OCI-LY7 (cell line): ENCODE data around the gene OSBP2. TPM values are rescaled to one million over a fixed set of nuclear protein-coding genes. Genes with fewer than 3 reads are reported as not detected.

Experiments used
- BruUV-seq: library from RNA; stranded (reverse); fragments of 400-500 nt; replicated peaks from 2 replicates; lab custom pipeline; 2021; lab: Mats Ljungman, UMichigan
- CTCF ChIA-PET: fragments of 300-600 bp; sonication (Branson Sonifier 250); formaldehyde crosslinking; loops from one replicate; lab custom pipeline; 2022; ENCODE audit warnings: antibody characterized with exemption; ENCODE audit not compliant: unreplicated experiment; lab: Charles Lee
- POLR2A ChIA-PET: fragments of 300-600 bp; sonication (Branson Sonifier 250); formaldehyde crosslinking; loops from one replicate; lab custom pipeline; 2022; ENCODE audit warnings: antibody characterized with exemption; lab: Charles Lee
- DNase-seq: peaks from one replicate; pipeline ENCODE4 v3.0.0-alpha.2; 2015; ENCODE audit warnings: low spot score
- H2AFZ ChIP-seq: fragments of 200-600 bp; sonication (generic), shearing (Covaris generic); 2 replicates; pipeline ENCODE4 v1.6.1; 2014; ENCODE audit warnings: mild to moderate bottlenecking, antibody characterized with exemption, low read length, moderate library complexity
- H3K27ac ChIP-seq: fragments of 200-600 bp; sonication (generic); 2 replicates; pipeline ENCODE4 v1.5.1; 2014; ENCODE audit warnings: mixed run types, low read depth, mild to moderate bottlenecking, moderate library complexity, low read length, inconsistent platforms; ENCODE audit not compliant: poor library complexity, severe bottlenecking
- H3K36me3 ChIP-seq: fragments of 200-600 bp; sonication (generic); 2 replicates; pipeline ENCODE4 v1.6.1; 2014; ENCODE audit warnings: mild to moderate bottlenecking, antibody characterized with exemption, low read length, moderate library complexity, mixed read lengths; ENCODE audit not compliant: insufficient read depth
- H3K4me1 ChIP-seq: fragments of 200-600 bp; sonication (generic); 2 replicates; pipeline ENCODE4 v1.5.1; 2014; ENCODE audit warnings: mild to moderate bottlenecking, low read length; ENCODE audit not compliant: insufficient read depth, poor library complexity, severe bottlenecking
- H3K4me2 ChIP-seq: fragments of 200-600 bp; sonication (generic); 2 replicates; pipeline ENCODE4 v1.6.1; 2014; ENCODE audit warnings: mild to moderate bottlenecking, low read length
- H3K4me3 ChIP-seq: fragments of 200-600 bp; sonication (generic); 2 replicates; pipeline ENCODE4 v1.5.1; 2014; ENCODE audit warnings: mild to moderate bottlenecking, low read depth, low read length; ENCODE audit not compliant: poor library complexity, severe bottlenecking
- H3K79me2 ChIP-seq: fragments of 200-600 bp; sonication (generic); 2 replicates; pipeline ENCODE4 v1.6.1; 2016; ENCODE audit warnings: low read depth, mild to moderate bottlenecking, low read length, moderate library complexity, mixed read lengths; ENCODE audit not compliant: insufficient read depth
- H3K9me2 ChIP-seq: fragments of 200-600 bp; sonication (generic); 2 replicates; pipeline ENCODE4 v1.6.1; 2016; ENCODE audit warnings: mild to moderate bottlenecking, low read length, mixed read lengths; ENCODE audit not compliant: insufficient read depth
- H3K9me3 ChIP-seq: fragments of 200-600 bp; sonication (generic); 2 replicates; pipeline ENCODE4 v1.6.1; 2014; ENCODE audit warnings: mild to moderate bottlenecking, mixed run types, low read length, mixed read lengths
- H4K20me1 ChIP-seq: fragments of 200-600 bp; sonication (generic); 2 replicates; pipeline ENCODE4 v1.6.1; 2014; ENCODE audit warnings: mild to moderate bottlenecking, antibody characterized with exemption, low read length, moderate library complexity, mixed read lengths; ENCODE audit not compliant: insufficient read depth
- EZH2phosphoT487 ChIP-seq: fragments of 200-600 bp; sonication (generic); IDR thresholded peaks from 2 replicates; pipeline ENCODE4 v1.6.1; 2018; ENCODE audit warnings: low read depth, borderline replicate concordance, mild to moderate bottlenecking, mixed run types, antibody characterized with exemption, low read length, moderate library complexity, mixed read lengths
- intact Hi-C: fragments of 100-400 bp; cut with micrococcal nuclease; formaldehyde crosslinking; loops from one replicate; pipeline ENCODE4 v1.10.0; 2022; ENCODE audit not compliant: unreplicated experiment
- total RNA-seq, 2 experiments: library from RNA; depleted of rRNA in 1 of 2; stranded (reverse); fragments of >200 nt in 1 of 2; shearing (Covaris generic) in 1 of 2; gene quantifications; 2 replicates each; pipeline ENCODE4 v1.2.3, GENCODE V29; 2014 to 2022
- TF ChIP-seq, protein P1 (sequence below): fragments of 200-600 bp; sonication (generic); conservative IDR thresholded peaks from 2 replicates; pipeline ENCODE4 v1.5.1; 2014; ENCODE audit warnings: mild to moderate bottlenecking, antibody characterized with exemption, low read length, moderate library complexity, mixed read lengths

The OSBP2 gene
- total RNA-seq, 2 experiments from 2014 or later = 0.19 to 0.34 TPM

DNA sequence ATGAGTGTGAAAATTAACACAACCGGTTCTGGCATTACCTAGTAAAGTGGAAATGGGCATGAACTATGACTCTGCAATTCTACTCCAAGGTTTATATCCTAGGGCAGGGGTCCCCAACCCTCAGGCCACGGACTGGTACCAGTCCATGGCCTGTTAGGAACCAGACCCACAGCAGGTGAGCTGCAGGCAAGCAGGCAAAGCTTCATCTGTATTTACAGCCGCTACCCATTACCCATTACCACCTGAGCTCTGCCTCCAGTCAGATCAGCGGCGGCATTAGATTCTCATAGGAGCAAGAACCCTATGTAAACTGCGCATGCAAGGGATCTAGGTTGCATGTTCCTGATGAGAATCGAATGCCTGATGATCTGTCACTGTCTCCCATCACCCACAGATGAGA lies 224.1 kb downstream of the OSBP2 start:
- no peak overlapping the region for H2AFZ ChIP-seq
- no TSS peak for BruUV-seq
- no peaks in the 10 kb centered on the region for H3K9me2 ChIP-seq
- CTCF ChIA-PET = no interaction called here
- H3K4me1 ChIP-seq = peaks cover 12% of the 10 kb centered on the region
- H3K4me2 ChIP-seq = no peak overlapping the region
- H3K4me3 ChIP-seq = no peak overlapping the region
- TF ChIP-seq, protein P1, sequence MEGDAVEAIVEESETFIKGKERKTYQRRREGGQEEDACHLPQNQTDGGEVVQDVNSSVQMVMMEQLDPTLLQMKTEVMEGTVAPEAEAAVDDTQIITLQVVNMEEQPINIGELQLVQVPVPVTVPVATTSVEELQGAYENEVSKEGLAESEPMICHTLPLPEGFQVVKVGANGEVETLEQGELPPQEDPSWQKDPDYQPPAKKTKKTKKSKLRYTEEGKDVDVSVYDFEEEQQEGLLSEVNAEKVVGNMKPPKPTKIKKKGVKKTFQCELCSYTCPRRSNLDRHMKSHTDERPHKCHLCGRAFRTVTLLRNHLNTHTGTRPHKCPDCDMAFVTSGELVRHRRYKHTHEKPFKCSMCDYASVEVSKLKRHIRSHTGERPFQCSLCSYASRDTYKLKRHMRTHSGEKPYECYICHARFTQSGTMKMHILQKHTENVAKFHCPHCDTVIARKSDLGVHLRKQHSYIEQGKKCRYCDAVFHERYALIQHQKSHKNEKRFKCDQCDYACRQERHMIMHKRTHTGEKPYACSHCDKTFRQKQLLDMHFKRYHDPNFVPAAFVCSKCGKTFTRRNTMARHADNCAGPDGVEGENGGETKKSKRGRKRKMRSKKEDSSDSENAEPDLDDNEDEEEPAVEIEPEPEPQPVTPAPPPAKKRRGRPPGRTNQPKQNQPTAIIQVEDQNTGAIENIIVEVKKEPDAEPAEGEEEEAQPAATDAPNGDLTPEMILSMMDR = no peak
- TF ChIP-seq EZH2phosphoT487 = no peak
- DNase-seq = no peak
- no peaks in the 10 kb centered on the region for H4K20me1 ChIP-seq
- no peak overlapping the region for H3K27ac ChIP-seq
- peaks cover 19% of the 10 kb centered on the region for H3K36me3 ChIP-seq
- 0 out of 2 replicates have a peak, but pooled peaks cover 3% of the 10 kb centered on the region for H3K9me3 ChIP-seq
- intact Hi-C loops = no loop called here
- POLR2A ChIA-PET = no interaction called here
- H3K79me2 ChIP-seq = peaks cover 16% of the 10 kb centered on the region; the same call in 1 of the 2 replicates

DNA sequence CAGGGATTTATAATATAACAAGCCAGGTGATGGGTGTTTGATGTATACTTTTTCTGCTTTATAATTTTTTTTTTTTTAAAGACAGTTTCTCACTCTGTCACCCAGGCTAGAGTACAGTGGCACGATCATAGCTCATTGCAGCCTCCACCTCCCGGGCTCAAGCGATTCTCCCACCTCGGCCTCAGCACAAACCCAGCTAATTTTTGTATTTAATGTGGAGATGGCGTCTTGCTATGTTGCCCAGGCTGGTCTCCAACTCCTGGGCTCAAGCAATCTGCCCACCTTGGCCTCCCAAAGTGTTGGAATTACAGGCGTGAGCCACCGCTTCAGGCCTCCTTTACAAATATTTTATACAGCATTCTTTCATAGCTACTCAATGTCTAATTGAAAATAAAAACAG lies 225.3 kb downstream of the OSBP2 start:
- ChIA-PET CTCF (no interaction called here), POLR2A (no interaction called here)
- H3K36me3 ChIP-seq = peaks cover 29% of the 10 kb centered on the region
- peak overlapping the region; percentile 74 for H3K4me2 ChIP-seq
- peak overlapping the region; percentile 68 for H3K4me3 ChIP-seq
- intact Hi-C loops = loop anchor here (1.0 kb wide), 2 partner anchors 157 to 286 kb away; no protein-coding TSS in a partner anchor
- 0 out of 2 replicates have a peak, but pooled peaks cover 3% of the 10 kb centered on the region for H3K9me3 ChIP-seq
- no peak for DNase-seq
- no peaks in the 10 kb centered on the region for H4K20me1 ChIP-seq
- no peak overlapping the region for H2AFZ ChIP-seq
- no peak for TF ChIP-seq EZH2phosphoT487
- TF ChIP-seq, protein P1 = no peak
- BruUV-seq = no TSS peak
- peaks cover 12% of the 10 kb centered on the region for H3K4me1 ChIP-seq
- H3K27ac ChIP-seq = no peak overlapping the region
- H3K79me2 ChIP-seq = peaks cover 16% of the 10 kb centered on the region; the same call in 1 of the 2 replicates
- no peaks in the 10 kb centered on the region for H3K9me2 ChIP-seq

DNA sequence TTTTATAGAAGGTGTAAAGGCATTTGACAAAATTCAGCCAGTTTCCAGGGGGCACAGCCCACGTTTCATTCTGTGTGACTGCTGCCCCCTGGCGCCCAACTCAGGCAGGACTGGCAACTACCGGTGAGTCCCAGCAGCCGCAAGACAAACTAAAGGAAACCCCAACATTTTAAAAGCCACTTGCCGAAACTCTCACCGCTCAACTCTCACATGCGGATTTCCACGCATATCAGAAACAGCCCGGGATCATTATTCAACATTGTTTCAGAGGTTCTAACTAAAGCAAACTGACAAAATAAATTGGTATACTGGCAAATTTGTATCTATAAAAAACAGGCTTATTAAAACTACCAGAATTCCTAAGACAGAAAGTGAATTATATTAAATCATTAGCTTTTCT lies 225.7 kb downstream of the OSBP2 start:
- peak; percentile 82 for DNase-seq
- H2AFZ ChIP-seq = no peak overlapping the region; the same call in 1 of the 2 replicates
- POLR2A ChIA-PET = no interaction called here

More for the DNA sequence above, 225.7 kb downstream of the OSBP2 start:
- Histone ChIP-seq H3K4me2 (peak overlapping the region; percentile 74), H3K36me3 (peaks cover 33% of the 10 kb centered on the region), H3K27ac (no peak overlapping the region), H3K79me2 (peaks cover 16% of the 10 kb centered on the region; the same call in 1 of the 2 replicates), H3K9me2 (no peaks in the 10 kb centered on the region), H3K4me3 (peak overlapping the region; percentile 68), H4K20me1 (no peaks in the 10 kb centered on the region), H3K4me1 (peaks cover 12% of the 10 kb centered on the region), H3K9me3 (0 out of 2 replicates have a peak, but pooled peaks cover 3% of the 10 kb centered on the region)
- no TSS peak for BruUV-seq
- intact Hi-C loops = loop anchor here (1.0 kb wide), 2 partner anchors 157 to 286 kb away; no protein-coding TSS in a partner anchor
- CTCF ChIA-PET = no interaction called here
- TF ChIP-seq EZH2phosphoT487 = no peak
- TF ChIP-seq, protein P1 = peak; percentile 96
